Brain microvascular endothelial cell (primary cell): Measurements from ENCODE around the gene SALL3.

Experiments used
- DNase-seq: peaks from one replicate; pipeline ENCODE4 v3.0.0-alpha.2; 2020
- H3K27ac ChIP-seq: fragments of 250-450 bp; sonication (Bioruptor Pico); 2 replicates; pipeline ENCODE4 v1.5.1; 2020; ENCODE audit warnings: mild to moderate bottlenecking, moderate library complexity
- H3K27me3 ChIP-seq: fragments of 250-450 bp; sonication (Bioruptor Pico); replicated peaks from 2 replicates; pipeline ENCODE4 v1.5.1; 2020; ENCODE audit warnings: mild to moderate bottlenecking
- H3K36me3 ChIP-seq: fragments of 250-450 bp; sonication (Bioruptor Pico); replicated peaks from 2 replicates; pipeline ENCODE4 v1.5.1; 2020; ENCODE audit warnings: mild to moderate bottlenecking
- H3K4me3 ChIP-seq: 2 replicates; pipeline ENCODE4 v1.5.1; 2011; ENCODE audit warnings: low read depth, mild to moderate bottlenecking, control low read depth, low read length, moderate library complexity
- CTCF ChIP-seq: IDR thresholded peaks from 2 replicates; pipeline ENCODE4 v1.5.1; 2011; ENCODE audit warnings: low read depth, mild to moderate bottlenecking, moderate library complexity, low read length, control low read depth, inconsistent platforms; ENCODE audit errors: missing control alignments
- in situ Hi-C: cut with HindIII; loops from 2 replicates; pipeline ENCODE4 v1.10.0; 2017; ENCODE audit warnings: low sequenced_read_pairs, low pct_ligation_motif_present

Gene SALL3

GRCh38 chr18:78947291-78947690 lies 32.3 kb upstream of the SALL3 start:
- no peaks in the 10 kb centered on the region for H3K36me3 ChIP-seq
- no peaks in the 10 kb centered on the region for H3K27me3 ChIP-seq
- no peak overlapping the region for H3K27ac ChIP-seq
- TF ChIP-seq CTCF, result no peak
- H3K4me3 ChIP-seq, result no peak overlapping the region
- no peak for DNase-seq
- in situ Hi-C loops, result no loop called here

GRCh38 chr18:78948221-78948620 lies 31.4 kb upstream of the SALL3 start:
- no peak for DNase-seq
- in situ Hi-C loops, result no loop called here
- no peak for TF ChIP-seq CTCF
- Histone ChIP-seq H3K27ac (no peak overlapping the region), H3K36me3 (no peaks in the 10 kb centered on the region), H3K4me3 (no peak overlapping the region), H3K27me3 (no peaks in the 10 kb centered on the region)

- Histone ChIP-seq H3K4me3 (no peak overlapping the region), H3K27me3 (no peaks in the 10 kb centered on the region), H3K27ac (no peak overlapping the region), H3K36me3 (no peaks in the 10 kb centered on the region)
- no peak for TF ChIP-seq CTCF
- no peak for DNase-seq
- in situ Hi-C loops, result no loop called here
These were observed 30.9 kb upstream of the SALL3 start for GRCh38 chr18:78948707-78949106.

GRCh38 chr18:78949216-78949615 lies 30.4 kb upstream of the SALL3 start:
- Histone ChIP-seq H3K36me3 (no peaks in the 10 kb centered on the region), H3K27me3 (no peaks in the 10 kb centered on the region), H3K27ac (no peak overlapping the region), H3K4me3 (no peak overlapping the region)
- TF ChIP-seq CTCF, result no peak
- in situ Hi-C loops, result no loop called here
- no peak for DNase-seq

GRCh38 chr18:78950386-78950785 lies 29.2 kb upstream of the SALL3 start:
- in situ Hi-C loops, result no loop called here
- Histone ChIP-seq H3K27me3 (no peaks in the 10 kb centered on the region), H3K36me3 (no peaks in the 10 kb centered on the region), H3K4me3 (no peak overlapping the region), H3K27ac (no peak overlapping the region)
- no peak for TF ChIP-seq CTCF
- no peak for DNase-seq

GRCh38 chr18:78953566-78953965 lies 26.1 kb upstream of the SALL3 start:
- no peak overlapping the region for H3K27ac ChIP-seq
- in situ Hi-C loops, result no loop called here
- no peak for TF ChIP-seq CTCF
- no peaks in the 10 kb centered on the region for H3K27me3 ChIP-seq
- no peaks in the 10 kb centered on the region for H3K36me3 ChIP-seq
- no peak overlapping the region for H3K4me3 ChIP-seq
- DNase-seq, result no peak
